Measurements from ENCODE around the gene ABTB2.
A peak's percentile ranks its signal among the peaks of the same experiment; 100 is the strongest.

ABTB2 gene

DNA sequence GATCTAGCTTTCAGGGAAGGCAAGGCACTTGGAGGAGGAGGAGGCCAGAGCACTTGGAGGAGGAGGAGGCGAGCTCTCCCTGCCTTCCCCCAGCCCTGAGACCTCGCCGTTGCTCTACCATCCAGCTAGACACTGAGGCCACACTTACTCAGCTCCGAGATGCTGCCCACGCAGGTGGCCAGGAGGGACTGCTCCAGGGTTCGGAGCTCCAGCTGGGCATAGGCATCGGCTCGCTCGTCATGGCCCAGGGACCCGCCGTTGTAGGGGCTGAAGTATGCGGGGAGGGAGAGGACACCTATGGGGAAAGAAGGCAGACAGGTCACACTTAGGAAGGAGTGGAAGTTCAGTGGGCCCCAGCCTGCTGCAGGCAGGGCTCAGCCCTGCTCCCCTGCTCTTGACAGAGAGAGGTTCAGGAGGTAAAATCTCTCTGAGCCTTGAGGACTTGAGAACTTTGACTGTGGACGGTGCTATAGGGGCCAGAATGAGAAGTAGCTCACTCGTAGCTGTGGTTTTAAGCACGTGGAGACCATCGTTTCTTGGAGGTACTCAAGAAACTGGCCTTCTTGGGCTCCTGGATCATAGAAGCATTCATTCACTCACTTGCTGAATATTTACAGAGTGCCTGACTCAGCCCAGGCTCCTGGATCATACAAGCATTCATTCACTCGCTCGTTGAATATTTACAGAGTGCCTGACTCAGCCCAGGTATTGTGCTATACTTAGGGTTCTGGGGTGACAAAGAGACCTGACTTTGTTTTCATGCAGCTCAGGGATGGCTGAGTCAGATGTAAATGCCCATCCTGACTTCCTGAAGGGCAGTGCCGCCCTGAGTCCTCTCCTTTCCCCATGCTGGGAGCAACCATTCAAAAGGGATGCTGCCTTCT is 153.2 kb downstream of the ABTB2 start:
- H3K27ac ChIP-seq: no peak overlapping the region
- H3K36me3 ChIP-seq (replicated peaks): no peaks in the 10 kb centered on the region
- no peaks in the 10 kb centered on the region for H3K27me3 ChIP-seq (replicated peaks)
- no peak for DNase-seq
- TF ChIP-seq, protein P1, sequence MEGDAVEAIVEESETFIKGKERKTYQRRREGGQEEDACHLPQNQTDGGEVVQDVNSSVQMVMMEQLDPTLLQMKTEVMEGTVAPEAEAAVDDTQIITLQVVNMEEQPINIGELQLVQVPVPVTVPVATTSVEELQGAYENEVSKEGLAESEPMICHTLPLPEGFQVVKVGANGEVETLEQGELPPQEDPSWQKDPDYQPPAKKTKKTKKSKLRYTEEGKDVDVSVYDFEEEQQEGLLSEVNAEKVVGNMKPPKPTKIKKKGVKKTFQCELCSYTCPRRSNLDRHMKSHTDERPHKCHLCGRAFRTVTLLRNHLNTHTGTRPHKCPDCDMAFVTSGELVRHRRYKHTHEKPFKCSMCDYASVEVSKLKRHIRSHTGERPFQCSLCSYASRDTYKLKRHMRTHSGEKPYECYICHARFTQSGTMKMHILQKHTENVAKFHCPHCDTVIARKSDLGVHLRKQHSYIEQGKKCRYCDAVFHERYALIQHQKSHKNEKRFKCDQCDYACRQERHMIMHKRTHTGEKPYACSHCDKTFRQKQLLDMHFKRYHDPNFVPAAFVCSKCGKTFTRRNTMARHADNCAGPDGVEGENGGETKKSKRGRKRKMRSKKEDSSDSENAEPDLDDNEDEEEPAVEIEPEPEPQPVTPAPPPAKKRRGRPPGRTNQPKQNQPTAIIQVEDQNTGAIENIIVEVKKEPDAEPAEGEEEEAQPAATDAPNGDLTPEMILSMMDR (IDR thresholded peaks at IDR 0.05; ENCODE audit: low read depth, low read length, missing control alignments): no peak
- in situ Hi-C loops (cut with HindIII; ENCODE audit: low pct_ligation_motif_present, low sequenced_read_pairs): no loop called here
- no peak overlapping the region for H3K4me3 ChIP-seq (ENCODE audit: low read depth, low read length)

DNA sequence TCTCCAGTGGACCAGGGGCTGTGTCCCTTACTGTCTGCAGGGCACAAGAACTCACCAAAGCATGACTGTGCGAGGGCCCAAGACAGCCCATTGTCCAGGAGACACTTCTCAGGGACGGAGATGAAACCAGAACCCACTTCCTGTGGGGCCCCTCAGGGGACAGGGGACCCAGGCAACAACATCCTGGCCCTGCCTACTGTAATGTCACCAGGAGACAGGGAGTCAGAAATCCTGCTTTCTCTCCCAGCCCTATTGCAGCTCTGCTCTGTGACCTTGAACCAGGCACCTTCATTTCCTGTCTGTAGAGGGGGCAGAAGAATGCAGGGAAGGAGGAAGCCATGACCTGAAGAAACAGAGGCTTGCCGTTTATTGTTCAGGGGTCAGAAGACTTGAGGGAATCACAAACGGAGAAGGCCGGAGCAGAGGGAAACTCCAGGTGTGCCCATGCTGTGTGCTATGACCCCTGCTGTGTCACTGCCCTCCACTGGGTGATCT is 154.4 kb downstream of the ABTB2 start:
- TF ChIP-seq, protein P1 (IDR thresholded peaks at IDR 0.05; ENCODE audit: low read depth, low read length, missing control alignments): no peak
- no peaks in the 10 kb centered on the region for H3K36me3 ChIP-seq (replicated peaks)

DNA sequence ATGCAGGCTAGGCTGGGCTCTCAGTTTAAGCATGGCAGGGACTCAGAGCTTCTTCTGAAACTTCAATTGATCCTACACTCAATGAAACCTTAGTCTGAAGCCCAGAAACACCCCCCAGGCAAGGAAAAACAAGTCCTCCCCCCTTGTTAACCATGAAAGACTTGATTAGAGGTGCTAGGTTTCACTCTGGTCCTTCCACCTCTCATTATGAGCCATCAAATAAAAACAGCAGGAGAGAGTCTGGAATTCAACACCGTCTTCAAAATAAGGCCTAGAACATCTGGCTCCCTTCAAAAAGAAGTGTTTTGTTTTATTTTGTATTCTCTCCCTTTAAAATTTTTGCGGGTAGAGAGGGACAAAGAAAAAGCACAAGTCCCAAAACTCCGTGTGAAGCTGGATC is 156.7 kb downstream of the ABTB2 start:
- H3K27me3 ChIP-seq (replicated peaks): no peaks in the 10 kb centered on the region
- no peak overlapping the region for H3K4me3 ChIP-seq (ENCODE audit: low read depth, low read length)

More for the DNA sequence above, 154.4 kb downstream of the ABTB2 start:
- in situ Hi-C loops (cut with HindIII; ENCODE audit: low pct_ligation_motif_present, low sequenced_read_pairs): no loop called here
- no peak for DNase-seq
- no peak overlapping the region for H3K27ac ChIP-seq
- no peak overlapping the region for H3K4me3 ChIP-seq (ENCODE audit: low read depth, low read length)
- H3K27me3 ChIP-seq (replicated peaks): no peaks in the 10 kb centered on the region

DNA sequence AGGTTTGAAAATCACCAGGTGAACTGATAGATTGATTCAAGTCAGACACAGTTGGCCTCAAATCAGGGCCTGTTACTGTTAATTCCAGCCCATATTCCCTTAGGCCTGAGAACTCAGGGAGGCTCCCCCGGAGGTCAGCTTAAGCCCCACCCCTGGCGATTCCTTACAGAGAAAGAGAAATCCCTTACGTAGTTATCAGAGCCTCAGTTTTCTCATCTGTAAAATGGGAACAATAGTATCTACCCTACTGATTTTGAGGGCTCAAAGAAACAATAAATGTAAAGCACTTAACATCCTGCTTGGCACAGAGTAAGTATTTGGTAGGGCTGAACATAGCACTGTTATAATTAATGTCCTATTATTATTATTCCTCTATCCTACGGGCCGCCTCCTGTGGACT is 158.3 kb downstream of the ABTB2 start:
- TF ChIP-seq, protein P1 (IDR thresholded peaks at IDR 0.05; ENCODE audit: low read depth, low read length, missing control alignments): no peak
- Histone ChIP-seq H3K4me3 (ENCODE audit: low read depth, low read length) (no peak overlapping the region), H3K27ac (no peak overlapping the region), H3K27me3 (replicated peaks) (no peaks in the 10 kb centered on the region), H3K36me3 (replicated peaks) (no peaks in the 10 kb centered on the region)
- DNase-seq: no peak
- in situ Hi-C loops (cut with HindIII; ENCODE audit: low pct_ligation_motif_present, low sequenced_read_pairs): no loop called here

More for the DNA sequence above, 156.7 kb downstream of the ABTB2 start:
- in situ Hi-C loops (cut with HindIII; ENCODE audit: low pct_ligation_motif_present, low sequenced_read_pairs): no loop called here
- Histone ChIP-seq H3K27ac (no peak overlapping the region), H3K36me3 (replicated peaks) (no peaks in the 10 kb centered on the region)
- TF ChIP-seq, protein P1 (IDR thresholded peaks at IDR 0.05; ENCODE audit: low read depth, low read length, missing control alignments): no peak
- DNase-seq: no peak

DNA sequence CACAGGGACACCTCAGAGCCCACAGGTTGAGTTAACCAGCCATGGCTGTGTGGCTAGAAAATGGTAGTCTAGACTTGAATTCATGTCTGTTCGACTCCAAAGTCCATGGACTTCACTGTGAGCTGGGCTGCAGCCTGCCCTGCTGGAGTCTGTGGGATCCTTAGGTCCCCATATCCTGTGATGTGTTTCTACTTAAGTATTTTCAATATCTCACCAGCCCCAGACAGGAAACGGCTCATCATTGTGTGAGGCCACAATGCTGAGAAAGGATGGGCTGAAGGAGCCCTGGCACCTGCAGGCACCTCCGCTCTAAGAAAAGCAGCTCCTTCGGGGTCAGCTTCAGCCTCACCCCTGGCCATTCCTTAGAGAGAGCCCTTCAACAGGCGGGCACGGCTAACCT is 159.3 kb downstream of the ABTB2 start:
- Histone ChIP-seq H3K27me3 (replicated peaks) (no peaks in the 10 kb centered on the region), H3K4me3 (ENCODE audit: low read depth, low read length) (no peak overlapping the region), H3K27ac (no peak overlapping the region), H3K36me3 (replicated peaks) (no peaks in the 10 kb centered on the region)
- TF ChIP-seq, protein P1 (IDR thresholded peaks at IDR 0.05; ENCODE audit: low read depth, low read length, missing control alignments): no peak
- DNase-seq: peak; percentile 14
- in situ Hi-C loops (cut with HindIII; ENCODE audit: low pct_ligation_motif_present, low sequenced_read_pairs): no loop called here

Data from brain microvascular endothelial cell (primary cell).